Cardiac fibroblast (primary cell): ENCODE results near the gene CMKLR1.

Source experiments
- DNase-seq, 2 donors: peaks; one replicate each; pipeline versions ENCODE4 v3.0.0 to v3.0.0-alpha.2; 2010; ENCODE audit warnings: low read depth in 2 of 2
- H3K4me3 ChIP-seq, 2 donors: replicated peaks in 1 of 2; 1 replicate in 1 of 2; 2 replicates in 1 of 2; pipeline ENCODE4 v1.5.1; 2011; ENCODE audit warnings: low read depth in 2 of 2, low read length in 2 of 2, mild to moderate bottlenecking in 2 of 2, moderate library complexity in 1 of 2
- CTCF ChIP-seq: IDR thresholded peaks from one replicate; pipeline ENCODE4 v1.5.1; 2011; ENCODE audit warnings: low read depth, mild to moderate bottlenecking, low read length, inconsistent platforms

CMKLR1 gene

GRCh38 chr12:108270035-108270848, 68.9 kb downstream of the CMKLR1 start:
- no peak for TF ChIP-seq CTCF

GRCh38 chr12:108269224-108269623, 69.9 kb downstream of the CMKLR1 start:
- no peak overlapping the region for H3K4me3 ChIP-seq
- TF ChIP-seq CTCF, result no peak
- DNase-seq, result no peak

More at GRCh38 chr12:108270035-108270848, 68.9 kb downstream of the CMKLR1 start:
- DNase-seq, result no peak
- no peak overlapping the region for H3K4me3 ChIP-seq

DNA sequence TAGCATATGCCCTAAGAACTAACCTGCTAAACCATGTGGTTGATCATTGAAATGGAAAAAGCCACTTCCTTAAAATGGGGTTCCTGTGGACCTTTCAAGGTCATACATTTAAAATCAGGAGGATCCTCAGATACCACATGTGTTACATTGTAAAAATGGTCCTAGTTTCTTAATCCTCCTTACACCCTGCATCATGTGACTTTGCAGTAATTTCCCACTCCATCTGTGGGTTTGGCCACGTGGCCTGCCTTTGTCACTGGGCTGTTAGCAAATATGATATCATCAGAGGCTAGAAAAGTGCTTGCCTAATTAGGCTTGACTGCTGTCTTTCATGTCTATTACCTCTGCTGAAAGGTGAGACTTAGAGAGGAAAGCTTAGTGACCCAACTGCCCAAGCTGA, 70.7 kb downstream of the CMKLR1 start:
- no peak for DNase-seq

GRCh38 chr12:108267450-108267849, 71.7 kb downstream of the CMKLR1 start:
- no peak for DNase-seq
- TF ChIP-seq CTCF, result no peak
- H3K4me3 ChIP-seq, result no peak overlapping the region

More for the DNA sequence above, 70.7 kb downstream of the CMKLR1 start:
- H3K4me3 ChIP-seq, result no peak overlapping the region
- TF ChIP-seq CTCF, result no peak

DNA sequence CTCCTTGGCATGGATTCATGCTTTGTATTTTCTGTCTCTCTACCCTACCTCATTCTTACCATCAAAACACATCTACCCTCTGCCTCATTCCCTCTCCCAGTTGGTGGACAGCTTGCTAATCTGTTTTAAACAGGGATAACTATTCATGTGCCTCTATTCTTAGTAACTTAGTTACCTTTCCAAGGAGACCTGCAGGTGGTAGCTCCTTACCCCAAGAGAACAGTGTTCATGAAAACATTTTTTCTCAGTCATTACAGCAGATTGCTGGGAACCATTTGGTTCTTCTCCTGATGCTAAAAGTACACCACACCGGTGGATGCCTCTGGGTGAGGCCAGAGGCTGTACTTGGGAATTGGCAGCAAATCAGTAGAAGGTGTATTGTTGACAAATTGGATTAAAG, 73.0 kb downstream of the CMKLR1 start:
- no peak overlapping the region for H3K4me3 ChIP-seq
- no peak for DNase-seq
- TF ChIP-seq CTCF, result no peak

- no peak for TF ChIP-seq CTCF
- H3K4me3 ChIP-seq, result no peak overlapping the region
- DNase-seq, result no peak
Measured at GRCh38 chr12:108265505-108265904, 73.6 kb downstream of the CMKLR1 start.
